PFSK-1 (cell line): ENCODE results near the gene CELF5.

Experiments
- FOXP2 ChIP-seq: optimal IDR thresholded peaks from 2 replicates; pipeline ENCODE3; 2011; ENCODE audit warnings: borderline replicate concordance, control low read depth, inconsistent platforms; ENCODE audit not compliant: insufficient read depth; ENCODE audit errors: extremely low read length, extremely low read depth
- POLR2AphosphoS5 ChIP-seq: IDR thresholded peaks from 2 replicates; pipeline ENCODE4 v1.6.1; 2012; ENCODE audit warnings: low read depth, mild to moderate bottlenecking, control low read depth, low read length, moderate library complexity
- SIN3A ChIP-seq: IDR thresholded peaks from 2 replicates; pipeline ENCODE4 v1.6.1; 2012; ENCODE audit warnings: mild to moderate bottlenecking, low read length, moderate library complexity, borderline replicate concordance; ENCODE audit not compliant: insufficient read depth
- TAF1 ChIP-seq: IDR thresholded peaks from 2 replicates; pipeline ENCODE4 v1.6.1; 2012; ENCODE audit warnings: low read length, control low read depth, borderline replicate concordance; ENCODE audit not compliant: insufficient read depth

DNA sequence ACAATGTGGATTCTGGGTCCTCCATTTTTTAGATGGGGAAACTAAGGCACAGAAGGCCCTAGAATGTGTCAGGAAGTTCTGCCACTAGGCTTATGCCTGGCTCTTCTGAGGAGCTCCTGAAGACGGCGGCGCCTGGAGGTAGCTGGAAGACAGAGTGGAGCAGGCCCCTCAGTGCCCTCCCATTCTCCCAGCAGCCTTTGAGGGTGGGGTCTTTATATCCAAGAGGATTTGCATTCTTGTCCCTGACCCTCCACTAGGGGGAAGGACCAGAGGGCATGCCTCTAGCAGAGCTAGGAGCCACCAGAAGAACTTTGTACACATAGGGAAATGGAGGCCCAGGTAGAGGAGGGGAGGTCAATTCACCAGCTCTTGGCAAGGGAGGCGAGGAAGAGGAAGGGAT is 9.4 kb downstream of the CELF5 start:
- TF ChIP-seq TAF1 (no peak), POLR2AphosphoS5 (no peak), SIN3A (no peak), FOXP2 (no peak)
